Measurements from ENCODE around the gene TMEM245.
"Not testable (repeated sequence)": the region's sequence is repeated elsewhere in the genome, so short reads cannot be mapped to it uniquely, and the experiment has no call there.

TMEM245 gene

GRCh38 chr9:108991479-108991878 lies 128.3 kb downstream of the TMEM245 start:
- DNase-seq (ENCODE audit: low spot score), result no peak

- DNase-seq (ENCODE audit: low spot score), result no peak
These were observed 135.9 kb downstream of the TMEM245 start for GRCh38 chr9:108983885-108984284.

- DNase-seq (ENCODE audit: low spot score), result no peak
These were observed 138.9 kb downstream of the TMEM245 start for GRCh38 chr9:108980893-108981292.

GRCh38 chr9:108978205-108978604 lies 141.5 kb downstream of the TMEM245 start:
- DNase-seq (ENCODE audit: low spot score), result no peak

GRCh38 chr9:108973895-108974294 lies 145.9 kb downstream of the TMEM245 start:
- DNase-seq (ENCODE audit: low spot score), result no peak

- DNase-seq (ENCODE audit: low spot score), result peak; percentile 24
These were observed 147.0 kb downstream of the TMEM245 start for GRCh38 chr9:108972626-108973209.

- no peak for DNase-seq (ENCODE audit: low spot score)
These were observed 147.6 kb downstream of the TMEM245 start for GRCh38 chr9:108972186-108972585.

GRCh38 chr9:108971392-108971791 lies 148.4 kb downstream of the TMEM245 start:
- DNase-seq (ENCODE audit: low spot score), result not testable (repeated sequence)

- DNase-seq (ENCODE audit: low spot score), result no peak
These were observed 151.8 kb downstream of the TMEM245 start for GRCh38 chr9:108967916-108968315.

All from GM03348 (cell line).